GM21619 (cell line): ENCODE data around the gene NCS1.

ENCODE experiments used
- ATAC-seq: cut with Tn5 transposase; IDR thresholded peaks from one replicate; pipeline ENCODE4 v1.9.1; 2021; ENCODE audit not compliant: unreplicated experiment

NCS1 gene

DNA sequence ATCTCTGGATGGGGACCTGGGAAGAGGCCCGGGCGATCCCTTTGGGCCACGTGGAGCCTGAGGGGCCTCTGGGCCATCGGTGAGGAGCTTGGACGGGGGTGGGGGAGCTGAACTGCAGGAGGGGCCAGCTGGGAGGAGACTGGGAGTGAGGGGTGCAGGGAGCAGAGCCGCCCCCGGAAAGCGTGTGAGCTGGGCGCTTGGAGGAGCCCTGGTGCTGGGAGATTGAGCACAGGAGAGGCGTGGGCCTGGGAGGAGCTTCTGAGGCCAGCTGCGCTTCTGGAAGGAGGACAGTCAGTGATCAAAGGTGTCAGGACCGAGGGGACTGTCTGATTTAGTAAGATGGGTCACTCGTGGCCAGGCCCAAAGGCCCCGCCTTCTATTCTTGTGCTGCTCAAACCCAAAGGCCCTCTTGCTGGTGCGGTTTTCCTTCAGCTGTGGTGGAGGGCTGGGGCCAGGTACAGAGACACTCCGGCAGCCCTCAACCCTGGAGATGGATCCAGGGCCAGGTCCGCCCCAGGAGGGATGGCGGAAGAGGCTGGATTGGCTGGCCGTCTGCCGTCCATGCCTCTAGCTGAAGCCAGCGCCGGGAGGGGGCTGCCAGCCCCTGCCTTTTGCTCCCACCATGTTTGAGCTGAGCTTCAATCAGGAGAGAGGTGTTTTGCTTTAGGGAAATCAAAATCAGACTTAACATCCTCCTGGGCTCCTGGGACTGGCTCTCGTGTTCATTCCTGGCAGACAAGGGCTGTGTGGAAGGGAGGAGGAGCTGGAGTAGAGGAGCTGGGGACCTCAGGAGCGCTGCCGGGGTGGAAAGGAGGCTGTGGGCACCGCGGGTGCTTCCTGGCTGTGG lies 21.6 kb downstream of the NCS1 start:
- no peak for ATAC-seq

DNA sequence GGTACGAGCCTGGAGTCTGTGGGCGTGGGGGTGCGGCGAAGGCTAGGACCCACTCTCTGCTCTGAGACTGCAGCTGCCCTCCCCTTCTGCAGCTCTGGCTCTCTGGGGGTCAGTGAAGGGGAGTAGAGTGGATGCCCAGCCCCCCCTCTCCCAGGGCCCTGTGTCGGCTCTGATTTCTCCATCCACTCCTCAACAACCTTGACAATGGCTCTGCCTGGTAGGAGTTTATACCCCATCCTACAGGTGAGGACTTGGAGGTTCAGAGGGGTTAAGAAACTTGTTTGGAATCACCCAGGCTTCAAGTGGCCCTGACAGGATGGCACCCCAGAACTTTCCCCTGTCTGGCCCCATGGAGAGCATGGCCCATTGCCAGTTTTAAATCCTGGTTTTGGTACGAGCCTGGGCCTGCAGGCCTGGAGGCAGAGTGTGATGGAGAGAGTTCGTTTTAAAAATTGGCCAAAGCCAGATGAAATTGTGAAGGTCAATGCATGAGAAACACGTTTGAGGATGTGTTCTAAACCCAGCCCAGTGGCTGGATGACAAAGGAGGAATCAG lies 22.3 kb downstream of the NCS1 start:
- no peak for ATAC-seq

DNA sequence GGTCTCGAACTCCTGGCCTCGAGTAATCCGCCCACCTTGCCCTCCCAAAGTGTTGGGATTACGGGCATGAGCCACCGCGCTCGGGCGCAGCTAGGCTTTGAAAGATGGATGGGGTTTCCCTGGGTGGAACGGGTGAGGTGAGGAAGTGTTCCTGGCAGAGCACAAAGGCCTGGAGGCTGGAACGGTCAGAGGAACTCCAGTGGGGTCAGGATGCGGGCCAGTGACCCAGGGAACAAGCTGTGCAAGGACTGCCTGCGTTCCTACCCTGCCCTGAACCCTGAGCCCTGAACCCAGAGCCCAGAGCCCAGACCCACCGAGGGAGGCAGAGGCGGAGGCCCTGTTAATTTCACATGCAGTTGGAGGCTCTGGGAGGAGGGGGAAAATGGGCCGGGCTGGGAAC lies 23.4 kb downstream of the NCS1 start:
- ATAC-seq = no peak

DNA sequence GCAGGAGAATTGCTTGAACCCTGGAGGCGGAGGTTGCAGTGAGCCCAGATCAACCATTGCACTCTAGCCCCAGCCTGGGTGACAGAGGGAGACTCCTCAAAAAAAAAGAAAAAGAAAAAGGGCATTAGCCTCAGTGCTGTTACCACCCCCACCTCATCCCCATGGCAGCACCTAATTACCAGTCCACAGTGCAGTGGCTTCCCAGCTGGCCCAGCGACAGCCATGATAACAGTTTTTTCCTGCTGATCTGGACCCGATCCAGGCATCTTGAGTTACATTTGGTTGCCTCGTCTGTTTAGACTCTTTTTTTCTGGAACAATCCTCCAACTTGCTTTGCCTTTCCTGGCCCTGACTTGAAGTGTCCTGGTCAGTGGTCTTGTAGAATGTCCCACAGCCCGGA lies 24.4 kb downstream of the NCS1 start:
- ATAC-seq = no peak

DNA sequence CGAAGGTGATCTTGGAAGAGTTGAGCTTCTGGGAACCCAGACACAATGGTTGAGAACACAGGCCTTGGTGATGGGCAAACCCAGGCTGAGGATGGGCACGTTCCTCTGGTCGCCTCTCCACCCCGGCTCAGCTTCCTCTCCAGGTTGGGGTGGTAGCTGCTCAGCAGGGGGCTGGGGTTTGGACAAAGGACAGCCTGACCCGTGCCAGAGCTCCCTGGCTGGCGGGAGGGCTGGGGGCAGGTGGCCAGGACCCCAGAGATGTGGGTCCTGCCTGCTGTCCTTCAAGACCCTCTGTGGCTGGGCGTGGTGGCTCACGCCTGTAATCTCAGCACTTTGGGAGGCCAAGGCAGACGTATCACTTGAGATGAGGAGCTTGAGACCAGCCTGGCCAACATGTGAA lies 25.2 kb downstream of the NCS1 start:
- ATAC-seq = no peak

DNA sequence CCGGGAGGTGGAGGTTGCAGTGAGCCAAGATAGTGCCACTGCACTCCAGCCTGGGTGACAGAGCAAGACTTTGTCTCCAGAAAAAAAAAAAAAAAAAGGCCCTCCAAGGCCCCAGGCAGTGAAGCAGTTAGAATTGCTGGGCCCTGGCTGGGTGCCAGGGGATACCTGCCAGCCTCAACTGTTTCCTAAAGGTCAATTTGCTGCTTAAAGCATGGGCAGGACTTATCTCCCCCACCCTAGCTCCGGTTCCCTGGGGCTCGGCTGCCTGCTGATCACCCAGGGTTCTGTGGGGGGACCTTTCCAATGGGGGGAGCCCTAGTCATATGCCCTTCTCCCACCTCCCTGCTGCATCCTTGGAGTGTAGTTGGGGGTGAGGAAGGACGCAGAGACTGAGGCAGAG lies 25.7 kb downstream of the NCS1 start:
- no peak for ATAC-seq

DNA sequence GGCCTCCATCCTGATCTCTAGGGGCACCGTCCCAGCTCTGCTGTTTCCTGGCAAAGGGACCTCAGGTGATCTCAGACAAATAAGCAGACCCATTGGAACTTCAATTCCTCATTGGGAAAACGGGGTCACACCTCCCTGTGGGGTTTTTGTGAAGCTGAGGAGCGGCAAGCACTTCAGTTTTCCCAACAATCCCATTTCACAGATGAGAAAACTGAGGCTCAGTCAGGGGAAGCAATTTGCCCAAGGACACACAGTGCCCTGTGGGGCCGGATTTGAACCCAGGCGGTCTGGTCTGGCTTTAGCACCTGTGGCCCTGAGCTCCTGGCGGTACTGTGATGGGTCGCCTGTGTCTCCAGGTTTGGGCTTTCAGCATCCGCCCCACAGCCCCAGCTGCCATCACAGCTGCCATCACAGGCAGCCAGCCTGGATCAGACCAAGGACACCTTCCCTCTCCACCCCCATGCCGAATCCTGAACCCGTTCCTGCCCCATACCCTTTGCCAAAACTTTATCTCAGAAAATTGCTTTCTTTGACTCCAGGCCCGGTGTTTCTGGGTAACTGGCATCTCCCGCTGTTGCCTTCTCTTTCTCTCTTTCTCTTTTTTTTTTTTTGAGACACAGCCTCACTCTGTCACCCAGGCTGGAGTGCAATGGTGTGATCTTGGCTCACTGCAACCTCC lies 26.4 kb downstream of the NCS1 start:
- ATAC-seq = no peak

DNA sequence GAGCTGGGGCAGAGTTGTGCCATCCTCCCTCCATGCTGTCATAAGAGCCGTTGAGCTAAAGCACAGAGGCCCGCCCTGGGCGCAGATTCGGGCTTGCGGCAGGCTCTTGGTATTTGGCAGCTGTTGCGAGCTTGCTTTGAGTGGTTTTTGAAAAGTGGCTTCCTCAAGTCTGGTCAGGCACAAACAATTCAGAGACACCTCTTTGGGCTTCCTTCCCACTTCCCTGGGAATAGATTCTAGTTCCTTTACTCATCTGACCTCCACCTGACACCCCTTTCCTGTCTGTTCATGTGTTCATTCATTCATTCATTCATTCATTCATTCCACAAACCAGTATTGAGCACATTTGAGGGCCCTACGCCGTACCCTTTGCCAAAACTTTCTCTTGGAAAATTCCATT lies 27.4 kb downstream of the NCS1 start:
- ATAC-seq = no peak

DNA sequence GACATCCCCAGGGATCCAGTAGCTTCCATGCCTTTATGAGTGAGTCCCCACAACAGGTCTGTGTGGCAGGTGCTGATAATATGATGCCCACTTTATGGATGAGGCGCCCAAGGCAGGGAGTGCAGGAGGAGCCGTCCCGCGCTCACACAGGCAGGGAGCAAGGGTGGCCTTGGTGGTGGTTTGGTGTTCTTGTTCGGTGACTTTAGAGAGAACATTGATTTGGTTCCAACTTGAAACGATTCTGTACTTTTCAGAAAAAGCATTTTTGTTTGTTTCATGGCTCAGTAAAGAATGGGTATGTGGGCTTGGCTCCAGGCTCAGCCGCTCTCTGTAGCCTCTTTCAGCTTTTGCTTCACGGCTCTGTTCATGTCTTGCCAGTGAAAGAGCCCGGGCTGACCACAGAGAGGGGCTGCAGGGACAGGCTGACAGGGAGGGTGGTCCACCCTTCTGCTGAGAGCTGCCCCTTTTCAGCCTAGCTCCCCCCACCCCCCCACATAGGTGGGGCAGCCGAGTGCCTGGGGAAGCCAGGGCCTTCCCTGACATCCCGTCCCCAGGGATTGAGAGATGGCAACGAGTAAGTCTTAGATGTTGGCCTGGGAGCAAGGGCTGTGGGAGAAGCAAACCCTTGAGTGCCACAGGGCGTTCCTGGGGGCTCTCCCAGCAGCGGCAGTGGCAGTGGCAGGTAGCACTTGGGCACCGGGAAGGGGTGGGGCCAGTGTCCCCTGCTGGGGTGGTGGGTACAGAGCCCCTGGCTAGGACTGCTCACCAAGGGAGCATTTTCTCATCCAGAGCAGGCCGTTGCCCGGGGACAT lies 28.0 kb downstream of the NCS1 start:
- ATAC-seq = no peak

DNA sequence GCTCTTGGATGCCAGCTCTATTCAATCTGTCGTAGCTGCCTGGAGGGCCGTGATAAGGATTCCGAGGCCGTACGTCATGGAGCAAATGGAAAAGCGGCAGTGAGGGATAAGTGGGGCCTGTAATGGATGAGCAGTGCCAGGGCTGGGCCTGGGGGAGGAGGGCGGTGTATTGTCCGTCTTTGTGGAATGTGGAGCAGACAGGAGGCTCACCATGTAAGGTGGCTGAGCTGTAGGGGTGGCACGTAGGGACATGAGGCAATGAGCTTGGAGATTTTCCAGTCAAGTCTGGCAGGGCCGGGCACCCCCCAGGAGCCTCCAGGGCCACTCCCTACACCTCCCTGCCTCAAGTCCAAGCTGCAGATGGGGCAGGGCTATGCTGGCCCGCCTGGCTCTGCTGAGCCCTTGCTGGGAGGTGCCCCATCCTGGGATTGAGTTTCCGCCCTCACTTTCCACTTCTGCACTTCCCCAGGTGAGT lies 29.2 kb downstream of the NCS1 start:
- ATAC-seq = no peak

DNA sequence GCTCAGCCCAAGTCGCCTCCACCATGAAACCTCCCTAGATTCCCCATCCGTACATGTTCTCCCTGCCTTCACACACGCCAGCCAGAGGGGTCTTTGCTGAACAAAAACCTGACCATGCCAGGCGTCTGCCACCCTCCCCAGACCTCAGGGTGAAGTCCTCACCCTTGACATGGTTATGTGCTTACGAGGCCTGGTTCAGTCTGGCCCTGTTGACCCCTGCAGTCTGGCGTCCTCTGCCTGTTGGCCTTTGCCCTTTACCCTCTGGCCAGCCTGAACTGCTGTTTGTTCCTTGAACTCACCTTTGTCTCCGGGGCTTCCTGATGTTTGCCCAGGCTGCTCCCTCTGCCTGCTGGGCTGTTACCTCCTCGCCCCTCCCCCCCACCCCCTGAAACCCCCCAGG lies 29.8 kb downstream of the NCS1 start:
- ATAC-seq = no peak

DNA sequence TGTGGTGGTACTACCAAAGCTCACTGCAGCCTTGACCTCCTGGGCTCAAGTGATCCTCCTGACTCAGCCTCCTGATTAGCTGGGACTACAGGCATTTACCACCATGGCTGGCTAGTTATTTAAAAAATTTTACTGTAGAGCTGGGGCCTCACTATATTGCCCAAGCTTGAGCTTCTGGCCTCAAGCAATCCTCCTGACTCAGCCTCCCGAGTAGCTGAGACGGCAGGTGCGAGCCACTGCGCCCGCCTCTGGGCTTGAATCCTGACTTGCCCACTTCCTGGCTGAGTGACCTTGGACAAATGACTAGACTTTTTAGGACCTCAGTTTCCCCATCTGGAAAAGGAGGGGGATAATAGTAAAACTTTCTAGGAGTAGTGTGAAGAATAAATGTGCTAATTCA lies 32.1 kb downstream of the NCS1 start:
- ATAC-seq = no peak

DNA sequence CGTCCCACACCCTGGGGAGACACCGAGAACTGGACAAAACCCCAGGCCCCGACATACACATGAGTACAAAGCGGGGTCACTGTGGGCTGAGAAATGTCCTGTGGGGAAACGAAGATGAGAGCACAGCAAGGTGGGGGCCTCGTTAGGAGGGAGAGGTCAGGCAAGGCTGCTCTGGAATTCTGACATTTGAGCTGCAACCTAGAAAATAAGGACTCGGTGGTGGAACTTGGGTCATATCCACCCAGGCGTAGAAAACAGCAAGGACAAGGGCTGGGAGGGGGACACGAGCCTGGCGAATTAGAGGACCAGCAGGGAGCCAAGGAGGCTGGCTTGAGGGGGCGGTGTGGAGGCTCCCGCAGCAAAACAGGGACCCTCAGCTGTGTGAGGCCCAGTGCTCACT lies 32.8 kb downstream of the NCS1 start:
- ATAC-seq = no peak

DNA sequence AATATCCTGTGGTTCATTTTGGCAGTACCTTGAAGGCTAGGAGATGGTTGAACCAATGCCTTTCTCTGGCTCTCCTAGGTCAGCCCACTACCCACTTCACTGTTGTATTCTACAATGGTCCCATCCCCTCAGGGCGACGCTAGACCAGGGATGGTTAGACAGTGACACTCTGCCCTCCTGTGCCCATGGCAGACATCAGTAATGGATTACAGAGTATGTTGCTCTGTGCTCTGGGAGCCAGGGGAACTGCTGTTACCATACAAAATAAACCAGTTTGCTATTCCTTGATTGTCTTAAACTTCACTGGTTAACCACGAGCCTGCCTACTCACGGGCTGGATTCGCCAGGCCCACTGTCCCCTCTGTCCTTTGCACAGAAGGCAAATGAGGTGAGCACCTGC lies 33.7 kb downstream of the NCS1 start:
- ATAC-seq = no peak

DNA sequence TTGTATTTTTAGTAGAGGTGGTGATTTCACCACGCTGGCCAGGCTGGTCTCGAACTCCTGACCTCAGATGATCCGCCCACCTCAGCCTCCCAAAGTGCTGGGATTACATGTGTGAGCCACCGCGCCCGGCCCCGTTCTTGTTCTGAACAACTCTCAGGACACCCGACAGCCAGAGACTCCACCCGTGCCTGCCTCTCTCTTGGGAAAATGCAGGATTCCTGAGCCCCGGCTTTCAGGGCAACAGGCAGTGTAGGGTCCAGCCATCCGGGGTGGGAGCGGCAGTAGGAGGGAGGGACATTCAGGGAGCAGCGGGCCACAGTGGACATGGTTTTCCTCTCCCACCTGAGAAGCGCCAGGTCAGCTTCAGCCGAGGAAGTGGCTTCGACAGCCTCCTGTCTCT lies 34.4 kb downstream of the NCS1 start:
- ATAC-seq = no peak

DNA sequence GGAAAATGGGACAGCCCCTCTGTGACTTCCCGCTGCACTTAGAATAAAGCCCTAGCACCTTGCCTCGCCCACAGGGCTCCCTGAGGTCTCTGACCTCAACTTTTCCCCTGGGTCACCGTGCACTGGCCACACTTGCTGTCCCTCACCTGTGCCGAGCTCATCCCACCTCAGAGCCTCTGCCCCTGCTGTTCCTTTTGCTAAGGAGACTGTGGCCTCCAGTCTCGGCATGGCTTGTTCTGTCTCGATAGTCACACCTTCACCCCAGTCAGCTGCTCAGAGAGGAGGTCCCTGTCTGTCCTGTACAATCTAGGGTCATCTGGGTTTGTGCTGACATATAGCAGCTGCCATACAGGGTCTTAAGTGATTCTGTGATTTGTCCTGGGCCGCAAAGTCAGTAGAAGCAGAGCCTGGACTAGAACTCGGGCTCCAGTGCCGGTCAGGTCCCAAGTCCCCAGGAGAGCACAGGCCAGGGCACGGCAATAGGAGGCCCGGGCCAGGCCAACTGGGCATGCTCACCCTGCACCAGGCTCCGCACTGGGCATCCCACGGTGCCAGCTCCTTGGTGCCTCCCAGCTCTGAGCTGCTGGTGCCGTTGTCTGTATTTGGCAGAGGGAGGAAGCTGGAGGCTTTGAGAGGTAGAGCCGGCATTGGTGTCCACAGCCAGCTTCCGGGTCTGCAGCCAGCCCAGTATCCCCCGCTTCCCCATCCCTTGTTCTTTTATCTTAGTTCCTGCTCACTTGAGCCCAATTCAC lies 35.2 kb downstream of the NCS1 start:
- ATAC-seq = no peak

DNA sequence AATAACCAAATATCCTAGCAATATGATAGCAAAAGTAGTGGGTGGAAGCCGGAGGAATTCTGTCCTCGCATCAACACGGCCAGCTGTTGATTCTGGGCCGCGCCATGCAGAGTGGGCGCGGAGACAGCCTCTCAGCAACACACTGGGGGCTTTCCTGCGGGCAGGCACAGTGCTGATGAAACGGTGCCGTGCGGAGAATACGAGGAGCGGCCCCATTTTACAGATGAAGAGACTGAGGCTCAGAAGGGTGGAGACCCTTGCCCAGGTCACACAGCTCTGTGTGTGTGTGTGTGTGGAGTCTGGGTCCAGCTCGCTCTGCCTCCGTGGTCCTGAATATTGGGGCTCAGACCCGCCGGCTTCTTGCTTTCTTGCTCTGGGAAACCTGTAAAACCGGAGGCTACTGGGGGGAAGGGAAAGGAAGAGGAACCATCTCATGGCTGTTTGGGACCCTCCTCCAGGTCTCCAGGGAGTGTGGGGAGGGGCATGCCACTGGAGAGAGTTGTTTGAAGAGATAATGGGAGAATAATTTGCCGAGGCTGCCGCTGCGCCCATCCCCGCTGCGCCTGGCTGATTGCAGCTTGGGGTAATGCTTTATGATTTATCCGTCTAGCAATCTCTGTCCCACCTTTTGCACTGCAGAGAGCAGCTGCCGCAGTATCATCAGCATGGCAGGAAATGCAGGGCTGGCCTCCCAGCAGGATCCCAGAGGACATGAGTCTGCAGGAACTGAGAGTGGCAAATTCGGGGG lies 36.6 kb downstream of the NCS1 start:
- ATAC-seq = no peak

DNA sequence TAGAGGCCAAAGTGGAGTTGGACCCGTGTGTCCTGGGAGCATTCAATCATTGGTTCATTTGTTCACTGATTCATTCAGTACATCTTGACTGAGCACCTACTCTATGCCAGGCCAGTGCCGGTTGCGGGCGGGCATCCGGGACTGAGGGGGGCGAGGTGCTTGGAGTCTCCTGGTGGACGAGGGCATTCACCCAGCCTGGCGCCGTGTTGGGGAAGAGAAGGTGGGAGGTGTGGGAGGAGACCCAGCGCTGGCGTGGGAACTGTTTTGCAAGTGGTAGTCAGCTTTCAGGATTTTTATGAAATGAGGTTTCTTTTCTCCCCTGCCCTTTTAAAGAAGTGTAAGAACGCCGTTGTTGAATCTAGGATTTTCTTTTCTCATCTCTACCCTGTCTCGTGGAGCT lies 37.2 kb downstream of the NCS1 start:
- ATAC-seq = no peak

DNA sequence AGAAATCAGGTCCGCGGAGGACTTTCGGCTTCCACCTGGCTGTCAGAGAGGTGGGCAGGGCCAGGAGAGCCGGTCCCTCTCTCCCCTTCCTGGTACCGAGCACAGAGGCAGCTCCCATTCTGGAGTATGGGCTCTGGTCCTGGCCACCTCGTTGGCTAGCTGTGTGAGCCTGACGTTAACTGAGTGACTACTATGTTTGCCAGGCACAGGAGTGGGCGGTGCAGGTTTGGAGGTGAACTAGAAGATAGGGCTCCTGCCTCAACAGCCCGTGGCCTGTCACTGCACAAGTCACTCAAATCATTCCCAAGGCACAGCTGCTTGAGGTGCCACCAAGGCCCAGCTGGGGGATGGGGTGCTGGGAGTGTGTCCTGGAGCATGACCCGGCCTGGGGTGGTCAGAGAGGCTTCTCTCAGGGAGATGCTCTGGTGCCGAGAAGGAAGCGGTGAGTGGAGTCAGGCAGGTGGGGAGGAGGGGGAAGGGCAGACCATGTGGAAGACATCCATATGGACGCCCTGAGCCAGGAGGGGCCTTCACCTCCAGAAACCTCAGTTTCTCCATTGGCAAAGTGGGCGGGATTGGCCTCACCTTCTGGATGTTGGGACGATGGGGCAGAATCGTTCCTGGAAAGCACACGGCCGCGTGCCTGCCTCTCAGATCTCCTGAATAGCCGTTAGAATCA lies 39.5 kb downstream of the NCS1 start:
- no peak for ATAC-seq
